ENCODE results near the gene PAX5.

GRCh38 chr9:36976371-36977030 lies 57.6 kb downstream of the PAX5 start:
- TF ChIP-seq CTCF (IDR thresholded peaks at IDR 0.05; ENCODE audit: low read depth, low read length, poor library complexity, severe bottlenecking) (no peak), EZH2phosphoT487 (IDR thresholded peaks at IDR 0.05; ENCODE audit: borderline replicate concordance, low read length) (no peak)

Data from DOHH2 (cell line).